ENCODE measurements around the gene TRIM10. TPM values are rescaled to one million over a fixed set of nuclear protein-coding genes. Genes with fewer than 3 reads are reported as not detected.
"Not testable (repeated sequence)": the region's sequence is repeated elsewhere in the genome, so short reads cannot be mapped to it uniquely, and the experiment has no call there.

Gene TRIM10
- polyA plus RNA-seq, 1 donor, result 6.6 TPM

DNA sequence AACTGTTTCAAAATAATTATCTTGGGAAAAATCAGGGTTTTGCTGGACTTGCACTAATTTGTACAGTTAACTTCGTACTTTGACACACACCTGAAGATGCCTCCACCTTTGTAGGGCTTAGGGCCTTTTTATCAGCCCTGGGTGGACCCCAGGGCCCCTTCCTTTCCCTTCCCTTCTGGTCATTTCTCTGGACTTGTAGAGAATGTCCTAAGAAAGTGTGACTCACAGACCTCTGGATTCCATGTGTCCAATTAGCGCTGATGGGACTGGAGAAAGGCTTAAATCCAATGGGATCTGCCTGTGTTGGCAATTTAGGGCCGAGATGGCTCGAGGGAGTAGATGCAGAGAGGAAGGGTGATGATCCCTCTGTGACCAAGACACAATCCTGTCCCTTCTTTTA lies 11.7 kb upstream of the TRIM10 start:
- DNase-seq, result peak; percentile 67 to 76
- Histone ChIP-seq H3K27me3 (ENCODE audit: control insufficient read depth, insufficient read depth, low read length) (peaks cover 21% of the 10 kb centered on the region), H3K4me1 (ENCODE audit: control insufficient read depth, insufficient read depth, low read length) (peaks cover 15% of the 10 kb centered on the region), H3K9me3 (ENCODE audit: control insufficient read depth, low read depth, low read length) (no peaks in the 10 kb centered on the region), H3K4me3 (ENCODE audit: low read length) (no peak overlapping the region), H3K36me3 (ENCODE audit: control insufficient read depth, insufficient read depth, low read length) (peaks cover 22% of the 10 kb centered on the region), H3K27ac (ENCODE audit: low read length) (peak overlapping the region; percentile 72)
- WGBS (ENCODE audit: insufficient coverage, low lambda C conversion rate), result no CpG with 5 or more reads among the region's 4 CpGs

DNA sequence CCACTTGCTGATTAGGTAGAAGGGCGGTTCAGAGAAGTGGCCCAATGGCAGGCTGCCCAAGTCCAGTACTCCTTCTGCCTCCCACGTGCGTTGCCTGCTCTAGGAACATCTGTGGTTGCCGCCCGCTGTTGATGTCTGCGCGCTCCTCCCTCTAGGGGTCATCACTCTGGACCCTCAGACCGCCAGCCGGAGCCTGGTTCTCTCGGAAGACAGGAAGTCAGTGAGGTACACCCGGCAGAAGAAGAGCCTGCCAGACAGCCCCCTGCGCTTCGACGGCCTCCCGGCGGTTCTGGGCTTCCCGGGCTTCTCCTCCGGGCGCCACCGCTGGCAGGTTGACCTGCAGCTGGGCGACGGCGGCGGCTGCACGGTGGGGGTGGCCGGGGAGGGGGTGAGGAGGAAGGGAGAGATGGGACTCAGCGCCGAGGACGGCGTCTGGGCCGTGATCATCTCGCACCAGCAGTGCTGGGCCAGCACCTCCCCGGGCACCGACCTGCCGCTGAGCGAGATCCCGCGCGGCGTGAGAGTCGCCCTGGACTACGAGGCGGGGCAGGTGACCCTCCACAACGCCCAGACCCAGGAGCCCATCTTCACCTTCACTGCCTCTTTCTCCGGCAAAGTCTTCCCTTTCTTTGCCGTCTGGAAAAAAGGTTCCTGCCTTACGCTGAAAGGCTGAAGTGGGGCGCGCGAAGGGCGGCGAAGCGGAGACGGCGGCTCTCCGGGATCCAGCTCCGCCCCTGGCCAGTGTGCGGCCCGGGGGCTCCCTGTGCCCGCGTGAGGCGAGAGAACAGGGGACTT lies 10.9 kb upstream of the TRIM10 start:
- Histone ChIP-seq H3K27me3 (ENCODE audit: control insufficient read depth, insufficient read depth, low read length) (peaks cover 21% of the 10 kb centered on the region), H3K4me3 (ENCODE audit: low read length) (peak overlapping the region; percentile 9), H3K36me3 (ENCODE audit: control insufficient read depth, insufficient read depth, low read length) (peaks cover 30% of the 10 kb centered on the region), H3K4me1 (ENCODE audit: control insufficient read depth, insufficient read depth, low read length) (peaks cover 15% of the 10 kb centered on the region), H3K27ac (ENCODE audit: low read length) (peak overlapping the region; percentile 72), H3K9me3 (ENCODE audit: control insufficient read depth, low read depth, low read length) (no peaks in the 10 kb centered on the region)
- peak in 1 of 2 donors; percentile 39 for DNase-seq
- no CpG with 5 or more reads among the region's 62 CpGs for WGBS (ENCODE audit: insufficient coverage, low lambda C conversion rate)

DNA sequence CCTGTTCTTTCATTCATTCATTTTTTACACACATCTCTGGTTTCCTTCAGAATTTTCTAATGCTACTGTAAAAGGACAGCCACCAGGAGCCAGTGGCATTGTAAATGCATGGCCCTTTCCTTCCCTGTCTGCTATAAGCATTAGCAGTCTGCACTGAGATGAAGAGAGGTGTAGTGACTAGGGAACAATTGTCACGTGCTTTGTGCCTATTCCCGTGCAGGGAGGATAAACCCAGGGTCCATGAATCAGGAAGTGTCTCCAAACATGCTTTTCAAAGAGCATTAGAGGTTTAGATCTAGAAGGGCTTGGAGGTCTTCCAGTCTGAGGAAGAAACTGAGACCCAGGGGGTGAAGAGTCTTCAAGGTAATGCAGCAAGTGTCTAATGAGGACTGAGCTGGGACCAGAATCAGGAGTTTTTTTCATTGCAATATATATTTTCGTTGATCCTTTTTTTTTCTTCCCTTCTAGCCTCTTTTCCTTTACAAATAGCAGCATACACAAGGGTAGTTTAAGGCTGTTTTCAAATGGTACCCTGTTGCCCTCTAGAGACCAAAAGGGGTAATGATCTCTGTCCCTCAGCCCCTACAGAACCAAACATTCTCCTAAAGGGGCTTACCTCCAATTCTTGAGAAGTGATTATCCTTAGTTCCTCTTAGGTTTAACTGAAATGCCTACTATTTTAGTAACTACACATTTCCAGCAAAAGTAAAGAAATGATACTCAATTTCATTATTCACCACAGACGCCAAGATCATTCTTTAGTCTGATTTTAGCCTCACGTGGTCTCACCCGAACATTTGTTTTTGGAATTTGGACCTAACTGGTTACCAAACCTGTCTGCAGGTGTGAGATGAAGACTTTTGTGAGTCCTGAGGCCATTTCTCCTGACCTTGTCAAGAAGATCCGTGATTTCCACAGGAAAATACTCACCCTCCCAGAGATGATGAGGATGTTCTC lies 8.9 kb upstream of the TRIM10 start:
- H3K36me3 ChIP-seq (ENCODE audit: control insufficient read depth, insufficient read depth, low read length), result peaks cover 31% of the 10 kb centered on the region
- H3K4me3 ChIP-seq (ENCODE audit: low read length), result no peak overlapping the region
- H3K27ac ChIP-seq (ENCODE audit: low read length), result no peak overlapping the region
- H3K27me3 ChIP-seq (ENCODE audit: control insufficient read depth, insufficient read depth, low read length), result peaks cover 16% of the 10 kb centered on the region
- H3K9me3 ChIP-seq (ENCODE audit: control insufficient read depth, low read depth, low read length), result no peaks in the 10 kb centered on the region
- DNase-seq, result peak in 1 of 2 donors; percentile 56
- 14% methylated on average over 1 of the region's 7 CpGs for WGBS (ENCODE audit: insufficient coverage, low lambda C conversion rate)
- H3K4me1 ChIP-seq (ENCODE audit: control insufficient read depth, insufficient read depth, low read length), result peaks cover 15% of the 10 kb centered on the region

DNA sequence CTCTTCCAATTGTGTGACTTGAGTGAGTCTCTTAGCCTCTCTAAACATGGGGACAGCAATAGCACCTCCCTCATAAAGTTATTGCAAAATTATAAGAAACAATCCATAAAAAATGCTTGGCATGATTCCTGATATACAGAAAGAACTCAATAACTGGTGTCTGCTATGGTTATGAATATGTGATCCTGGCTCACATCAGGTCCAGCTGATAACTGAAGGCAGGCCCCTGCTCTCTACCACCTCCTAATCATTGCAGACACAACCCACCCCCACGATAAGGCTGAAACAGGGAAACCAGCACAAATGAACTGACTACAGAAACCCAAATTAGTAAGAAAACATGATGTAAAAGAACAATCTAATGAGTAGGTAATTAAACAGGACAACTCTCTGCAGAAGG lies 7.7 kb upstream of the TRIM10 start:
- peaks cover 17% of the 10 kb centered on the region for H3K4me1 ChIP-seq (ENCODE audit: control insufficient read depth, insufficient read depth, low read length)
- no CpG with 5 or more reads among the region's 1 CpG for WGBS (ENCODE audit: insufficient coverage, low lambda C conversion rate)
- peaks cover 31% of the 10 kb centered on the region for H3K36me3 ChIP-seq (ENCODE audit: control insufficient read depth, insufficient read depth, low read length)
- H3K27ac ChIP-seq (ENCODE audit: low read length), result no peak overlapping the region
- peaks cover 15% of the 10 kb centered on the region for H3K27me3 ChIP-seq (ENCODE audit: control insufficient read depth, insufficient read depth, low read length)
- peaks cover 1% of the 10 kb centered on the region for H3K9me3 ChIP-seq (ENCODE audit: control insufficient read depth, low read depth, low read length)
- DNase-seq, result no peak
- no peak overlapping the region for H3K4me3 ChIP-seq (ENCODE audit: low read length)

DNA sequence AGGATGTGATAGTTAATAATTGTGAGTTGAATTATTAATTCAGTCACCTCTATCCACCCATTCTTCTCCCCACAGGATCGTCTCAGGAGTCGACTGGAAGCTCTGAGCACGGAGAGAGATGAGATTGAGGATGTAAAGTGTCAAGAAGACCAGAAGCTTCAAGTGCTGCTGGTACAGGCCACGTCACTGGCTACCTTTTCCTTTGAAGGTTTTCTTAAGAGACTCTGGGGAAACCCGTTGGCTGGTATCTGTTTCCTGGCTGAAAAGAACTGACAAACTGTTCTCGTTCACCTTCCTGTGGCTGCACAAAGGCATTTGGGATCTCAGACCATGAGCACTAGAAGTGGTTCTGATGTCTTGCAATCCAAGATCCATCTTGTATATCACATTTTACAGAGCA lies 6.1 kb upstream of the TRIM10 start:
- Histone ChIP-seq H3K27me3 (ENCODE audit: control insufficient read depth, insufficient read depth, low read length) (peaks cover 8% of the 10 kb centered on the region), H3K9me3 (ENCODE audit: control insufficient read depth, low read depth, low read length) (peaks cover 5% of the 10 kb centered on the region), H3K4me1 (ENCODE audit: control insufficient read depth, insufficient read depth, low read length) (peaks cover 18% of the 10 kb centered on the region), H3K27ac (ENCODE audit: low read length) (no peak overlapping the region), H3K4me3 (ENCODE audit: low read length) (no peak overlapping the region), H3K36me3 (ENCODE audit: control insufficient read depth, insufficient read depth, low read length) (peaks cover 31% of the 10 kb centered on the region)
- WGBS (ENCODE audit: insufficient coverage, low lambda C conversion rate), result no CpG with 5 or more reads among the region's 6 CpGs
- no peak for DNase-seq

DNA sequence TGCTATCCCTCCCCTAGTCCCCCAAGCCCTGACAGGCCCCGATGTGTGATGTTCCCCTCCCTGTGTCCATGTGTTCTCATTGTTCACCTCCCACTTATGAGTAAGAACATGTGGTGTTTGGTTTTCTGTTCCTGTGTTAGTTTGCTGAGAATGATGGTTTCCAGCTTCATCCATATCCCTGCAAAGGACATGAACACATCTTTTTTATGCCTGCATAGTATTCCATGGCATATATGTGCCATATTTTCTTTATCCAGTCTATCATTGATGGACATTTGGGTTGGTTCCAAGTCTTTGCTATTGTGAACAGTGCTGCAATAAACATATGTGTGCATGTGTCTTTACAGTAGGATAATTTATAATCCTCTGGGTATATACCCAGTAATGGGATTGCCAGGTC lies 4.2 kb upstream of the TRIM10 start:
- not testable (repeated sequence) for H3K4me3 ChIP-seq (ENCODE audit: low read length)

DNA sequence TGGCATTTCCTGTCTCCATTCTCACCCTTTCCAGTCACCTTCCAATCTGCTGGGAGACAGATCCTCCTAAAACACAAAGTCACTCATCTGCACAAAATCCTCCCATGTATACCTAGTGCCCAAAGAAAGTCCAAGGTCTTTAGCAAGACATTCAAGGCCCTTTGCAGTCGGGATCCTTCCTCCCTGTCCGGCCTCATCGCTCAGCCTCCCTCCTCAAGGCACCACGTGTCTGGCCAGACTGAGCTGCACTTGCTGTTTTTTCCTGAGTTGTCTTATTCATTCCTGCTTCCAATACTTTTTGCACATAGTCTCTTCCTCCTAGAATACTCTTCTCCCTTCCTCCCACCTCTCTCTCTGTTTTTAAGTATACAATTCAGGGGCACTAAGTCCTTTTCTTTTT lies 3.7 kb upstream of the TRIM10 start:
- WGBS (ENCODE audit: insufficient coverage, low lambda C conversion rate), result 83% methylated on average over 1 of the region's 4 CpGs
- H3K36me3 ChIP-seq (ENCODE audit: control insufficient read depth, insufficient read depth, low read length), result peaks cover 24% of the 10 kb centered on the region
- DNase-seq, result no peak
- no peaks in the 10 kb centered on the region for H3K27me3 ChIP-seq (ENCODE audit: control insufficient read depth, insufficient read depth, low read length)
- H3K9me3 ChIP-seq (ENCODE audit: control insufficient read depth, low read depth, low read length), result peaks cover 5% of the 10 kb centered on the region
- peak overlapping the region; percentile 60 for H3K4me3 ChIP-seq (ENCODE audit: low read length)
- peak overlapping the region; percentile 97 for H3K27ac ChIP-seq (ENCODE audit: low read length)
- H3K4me1 ChIP-seq (ENCODE audit: control insufficient read depth, insufficient read depth, low read length), result peaks cover 10% of the 10 kb centered on the region

More for the DNA sequence above, 4.2 kb upstream of the TRIM10 start:
- not testable (repeated sequence) for H3K27ac ChIP-seq (ENCODE audit: low read length); DNase-seq; H3K27me3 ChIP-seq (ENCODE audit: control insufficient read depth, insufficient read depth, low read length); H3K9me3 ChIP-seq (ENCODE audit: control insufficient read depth, low read depth, low read length)
- Histone ChIP-seq H3K36me3 (ENCODE audit: control insufficient read depth, insufficient read depth, low read length) (peaks cover 24% of the 10 kb centered on the region), H3K4me1 (ENCODE audit: control insufficient read depth, insufficient read depth, low read length) (peaks cover 12% of the 10 kb centered on the region)
- WGBS (ENCODE audit: insufficient coverage, low lambda C conversion rate), result no CpG with 5 or more reads among the region's 1 CpG

DNA sequence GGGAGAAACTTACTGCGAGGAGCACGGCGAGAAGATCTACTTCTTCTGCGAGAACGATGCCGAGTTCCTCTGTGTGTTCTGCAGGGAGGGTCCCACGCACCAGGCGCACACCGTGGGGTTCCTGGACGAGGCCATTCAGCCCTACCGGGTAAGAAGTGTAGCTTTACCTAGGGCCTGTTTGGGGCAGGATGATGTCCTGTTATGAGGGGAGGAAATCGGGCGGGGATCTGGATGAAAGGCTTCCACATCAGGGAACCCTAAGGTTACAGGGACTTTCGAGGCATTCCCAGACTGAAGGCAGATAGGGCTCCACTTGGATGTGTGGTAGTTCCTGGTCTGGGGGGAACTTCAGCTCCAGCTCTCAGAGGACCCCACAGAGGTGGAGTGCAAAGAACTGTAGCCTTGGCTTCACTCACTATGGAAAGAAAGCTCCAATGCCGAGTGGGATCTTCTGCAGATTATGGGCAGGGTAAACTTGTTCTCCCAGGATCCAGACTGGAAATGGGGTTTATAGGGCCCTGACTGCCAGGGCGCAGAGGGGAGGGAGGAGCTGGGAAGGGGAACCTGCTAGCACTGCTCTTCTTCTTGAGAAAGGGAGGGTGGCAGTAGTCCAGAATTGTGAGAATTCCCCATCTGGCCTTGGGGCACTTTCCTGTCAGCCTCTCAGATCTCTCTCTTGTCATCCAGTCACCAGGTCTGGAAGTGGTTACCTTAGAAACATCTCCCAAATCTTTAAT lies 3.1 kb upstream of the TRIM10 start:
- WGBS (ENCODE audit: insufficient coverage, low lambda C conversion rate), result 60% methylated on average over 1 of the region's 16 CpGs
- DNase-seq, result peak in 1 of 2 donors; percentile 42
- peak overlapping the region; percentile 60 for H3K4me3 ChIP-seq (ENCODE audit: low read length)
- H3K9me3 ChIP-seq (ENCODE audit: control insufficient read depth, low read depth, low read length), result peaks cover 5% of the 10 kb centered on the region
- peaks cover 23% of the 10 kb centered on the region for H3K36me3 ChIP-seq (ENCODE audit: control insufficient read depth, insufficient read depth, low read length)
- no peaks in the 10 kb centered on the region for H3K27me3 ChIP-seq (ENCODE audit: control insufficient read depth, insufficient read depth, low read length)
- peak overlapping the region; percentile 97 for H3K27ac ChIP-seq (ENCODE audit: low read length)
- peaks cover 9% of the 10 kb centered on the region for H3K4me1 ChIP-seq (ENCODE audit: control insufficient read depth, insufficient read depth, low read length)

DNA sequence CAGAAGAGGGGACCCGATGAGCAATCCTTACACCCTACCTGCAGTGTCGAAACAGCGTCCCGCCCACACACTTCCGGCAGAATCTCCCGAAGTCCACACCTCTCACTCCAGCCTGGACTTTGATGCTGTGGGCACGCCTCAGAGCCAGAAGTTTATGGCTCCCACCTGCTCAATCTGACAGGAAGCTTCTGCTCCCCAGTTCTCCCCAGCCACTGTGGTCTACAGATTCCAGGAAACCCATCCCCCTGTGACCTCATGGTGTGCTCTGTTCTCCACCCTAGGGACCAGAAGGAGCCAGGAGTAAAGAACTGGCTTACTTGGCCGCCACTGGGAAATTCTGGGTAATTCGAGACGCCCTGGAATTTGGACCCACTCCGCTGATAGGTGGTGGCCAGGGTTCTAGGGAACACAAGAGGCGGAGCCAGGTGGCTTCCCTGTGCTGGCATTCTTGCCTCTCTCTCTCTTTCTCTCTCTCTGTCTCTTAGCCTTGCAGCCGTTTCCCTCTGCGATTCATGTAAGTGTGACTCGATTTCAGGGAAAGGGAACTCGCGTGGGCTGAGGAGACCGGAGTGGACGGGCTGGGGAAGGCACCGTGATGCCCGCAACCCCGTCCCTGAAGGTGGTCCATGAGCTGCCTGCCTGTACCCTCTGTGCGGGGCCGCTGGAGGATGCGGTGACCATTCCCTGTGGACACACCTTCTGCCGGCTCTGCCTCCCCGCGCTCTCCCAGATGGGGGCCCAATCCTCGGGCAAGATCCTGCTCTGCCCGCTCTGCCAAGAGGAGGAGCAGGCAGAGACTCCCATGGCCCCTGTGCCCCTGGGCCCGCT lies 2.3 kb upstream of the TRIM10 start, which contains the start of gene TRIM15:
Gene TRIM15, plus strand, starts transcription at position 457 of the 828 bp plus-strand sequence. Its CDS starts 139 bp downstream, at position 596.
- no peaks in the 10 kb centered on the region for H3K27me3 ChIP-seq (ENCODE audit: control insufficient read depth, insufficient read depth, low read length)
- peak within 1 kb of the TSS; percentile 60 for H3K4me3 ChIP-seq (ENCODE audit: low read length)
- H3K4me1 ChIP-seq (ENCODE audit: control insufficient read depth, insufficient read depth, low read length), result peaks cover 9% of the 10 kb centered on the region
- H3K9me3 ChIP-seq (ENCODE audit: control insufficient read depth, low read depth, low read length), result peaks cover 5% of the 10 kb centered on the region
- WGBS (ENCODE audit: insufficient coverage, low lambda C conversion rate), result no CpG with 5 or more reads among the region's 31 CpGs
- peak; percentile 96 to 99 for DNase-seq
- H3K36me3 ChIP-seq (ENCODE audit: control insufficient read depth, insufficient read depth, low read length), result peaks cover 15% of the 10 kb centered on the region
- peak within 1 kb of the TSS; percentile 97 for H3K27ac ChIP-seq (ENCODE audit: low read length)

Measured in large intestine (tissue), 3 donors.